Left renal cortex interstitium (tissue), 4 donors: ENCODE results near the gene SEC24D. TPM values are rescaled to one million over a fixed set of nuclear protein-coding genes. Genes with fewer than 3 reads are reported as not detected.
"Not testable (repeated sequence)": the region's sequence is repeated elsewhere in the genome, so short reads cannot be mapped to it uniquely, and the experiment has no call there.

ENCODE experiments used
- DNase-seq, 4 donors: peaks; one replicate each; pipeline ENCODE4 v3.0.0-alpha.2; 2013; ENCODE audit warnings: low read depth in 4 of 4, low spot score in 2 of 4, missing footprints in 1 of 4
- polyA plus RNA-seq, 4 donors: library from polyadenylated mRNA; unstranded; fragments of 120-200 nt; gene quantifications; one replicate each; pipeline ENCODE4 v1.2.1, GENCODE V29; 2013; ENCODE audit not compliant: insufficient read length in 4 of 4

Gene SEC24D
- polyA plus RNA-seq, 4 donors, result 33.5 to 45.0 (median 38.4) TPM

GRCh38 chr4:118813561-118813960 is 22.4 kb downstream of the SEC24D start:
- DNase-seq, result no peak

DNA sequence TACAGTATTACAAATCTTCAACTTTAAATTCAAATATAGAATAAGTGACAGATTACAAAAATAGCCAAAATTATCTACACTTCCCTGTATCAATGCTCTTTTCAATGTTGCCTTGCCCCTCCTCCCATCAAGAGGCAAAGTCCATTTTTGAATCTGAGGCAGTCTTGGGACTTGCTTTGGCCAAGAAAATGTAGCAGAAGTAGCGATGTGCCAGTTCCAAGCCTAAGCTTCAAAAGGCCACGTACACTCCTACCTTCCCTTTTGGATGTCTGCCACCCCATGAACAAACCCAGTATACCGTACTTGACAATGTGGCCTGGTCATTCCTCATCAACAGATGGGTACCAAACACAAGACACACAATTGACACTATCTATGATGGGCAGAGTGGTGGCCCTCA is 24.1 kb downstream of the SEC24D start:
- DNase-seq, result no peak

GRCh38 chr4:118810991-118811764 is 24.7 kb downstream of the SEC24D start:
- no peak for DNase-seq

DNA sequence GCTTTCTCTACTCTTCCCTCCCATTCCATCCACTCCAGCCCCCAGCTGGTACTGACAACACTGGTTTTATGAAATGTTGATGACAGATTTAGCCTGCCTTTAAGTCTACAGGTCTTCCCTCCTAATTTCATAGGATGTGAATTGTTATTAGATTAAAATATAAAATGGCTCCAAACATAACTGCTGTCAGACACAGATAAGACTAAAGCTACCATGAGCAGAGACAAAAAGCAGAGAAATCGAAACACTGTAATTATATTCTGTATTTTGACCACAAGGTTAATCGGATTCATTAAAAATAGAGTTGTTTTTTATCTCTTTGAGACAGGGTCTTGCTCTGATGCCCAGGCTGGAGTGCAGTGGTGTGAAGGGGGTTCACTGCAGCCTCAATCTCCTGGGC is 28.3 kb downstream of the SEC24D start:
- DNase-seq, result no peak

DNA sequence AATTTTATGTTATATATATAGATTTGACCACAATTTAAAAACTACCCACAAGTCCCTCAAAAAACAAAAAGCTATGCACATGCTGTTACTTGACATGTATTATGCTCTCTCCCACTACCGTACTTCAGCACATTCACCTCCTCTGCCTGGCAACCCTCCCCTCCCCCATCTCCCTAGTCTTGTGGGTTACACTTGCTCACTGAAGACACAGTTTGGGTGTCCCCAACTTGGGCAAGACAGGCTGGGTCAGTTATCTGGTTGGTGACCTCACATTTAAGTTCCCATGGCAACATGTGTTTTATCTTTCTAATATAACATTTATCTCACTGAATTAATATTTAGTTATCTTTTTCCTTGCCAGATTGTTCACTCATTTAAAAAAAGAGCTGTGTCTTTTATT is 32.7 kb downstream of the SEC24D start:
- no peak for DNase-seq

- DNase-seq, result no peak
Measured at GRCh38 chr4:118801895-118802575, 33.9 kb downstream of the SEC24D start.

- DNase-seq, result no peak
Measured at GRCh38 chr4:118799231-118799942, 36.5 kb downstream of the SEC24D start.

DNA sequence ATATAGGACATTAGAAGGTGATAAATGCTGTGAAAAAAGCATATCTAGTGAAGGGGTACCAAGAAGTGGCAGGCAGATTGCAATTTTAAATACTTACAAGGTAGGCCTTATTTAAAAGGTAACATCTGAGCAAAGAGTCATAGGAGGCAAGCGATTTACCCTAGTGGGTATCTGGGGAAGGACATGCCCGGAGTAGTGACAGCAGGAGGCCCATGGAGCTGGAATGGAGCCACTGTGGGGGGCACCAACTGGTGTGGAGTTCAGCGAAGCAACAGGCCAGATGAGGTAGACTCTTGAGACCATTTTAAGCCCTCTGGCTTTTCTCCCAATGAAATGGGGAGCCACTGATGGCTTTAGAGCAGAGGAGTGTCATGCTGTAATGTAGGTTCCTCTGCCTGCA is 37.3 kb downstream of the SEC24D start:
- DNase-seq, result no peak

GRCh38 chr4:118797558-118798142 is 38.3 kb downstream of the SEC24D start:
- DNase-seq, result no peak

DNA sequence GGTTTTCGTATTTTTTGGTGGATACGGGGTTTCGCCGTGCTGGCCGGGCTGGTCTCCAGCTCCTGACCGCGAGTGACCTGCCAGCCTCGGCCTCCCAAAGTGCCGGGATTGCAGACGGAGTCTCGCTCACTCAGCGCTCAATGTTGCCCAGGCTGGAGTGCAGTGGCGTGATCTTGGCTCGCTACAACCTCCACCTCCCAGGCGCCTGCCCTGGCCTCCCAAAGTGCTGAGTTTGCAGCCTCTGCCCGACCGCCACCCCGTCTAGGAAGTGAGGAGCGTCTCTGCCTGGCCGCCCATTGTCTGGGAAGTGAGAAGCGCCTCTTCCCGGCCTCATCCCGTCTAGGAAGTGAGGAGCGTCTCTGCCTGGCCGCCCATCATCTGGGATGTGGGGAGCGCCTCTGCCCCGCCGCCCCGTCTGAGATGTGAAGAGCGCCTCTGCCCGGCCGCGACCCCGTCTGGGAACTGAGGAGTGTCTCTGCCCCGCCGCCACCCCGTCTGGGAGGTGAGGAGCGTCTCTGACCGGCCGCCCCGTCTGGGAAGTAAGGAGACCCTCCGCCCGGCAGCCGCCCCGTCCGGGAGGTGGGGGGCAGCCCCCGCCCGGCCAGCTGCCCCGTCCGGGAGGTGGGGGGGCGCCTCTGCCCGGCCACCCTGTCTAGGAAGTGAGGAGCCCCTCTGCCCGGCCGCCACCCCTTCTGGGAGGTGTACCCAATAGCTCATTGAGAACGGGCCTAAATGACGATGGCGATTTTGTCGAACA is 44.1 kb downstream of the SEC24D start:
- not testable (repeated sequence) for DNase-seq

GRCh38 chr4:118790544-118790943 is 45.4 kb downstream of the SEC24D start:
- no peak for DNase-seq

DNA sequence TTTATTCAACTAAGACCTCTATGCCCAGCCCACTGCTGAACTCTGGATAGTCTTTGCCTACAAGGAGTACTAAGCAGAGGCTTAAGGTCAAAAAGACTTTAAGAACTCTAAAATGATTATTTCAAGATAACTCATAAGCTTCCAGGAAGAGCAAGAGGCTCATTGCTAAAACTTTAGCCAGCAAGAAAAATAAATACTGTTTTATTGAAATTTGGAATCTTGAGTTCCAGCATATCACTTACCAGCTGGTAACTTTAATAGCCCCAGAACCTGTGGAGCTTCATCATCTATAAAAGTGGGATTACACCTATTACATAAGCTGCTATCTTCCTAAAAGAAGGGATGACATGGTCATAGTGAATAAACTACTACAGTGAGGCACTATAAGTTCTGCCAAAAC is 47.0 kb downstream of the SEC24D start:
- DNase-seq, result no peak

- no peak for DNase-seq
Measured at GRCh38 chr4:118787844-118788380, 48.0 kb downstream of the SEC24D start.

GRCh38 chr4:118784776-118785175 is 51.1 kb downstream of the SEC24D start:
- DNase-seq, result no peak

DNA sequence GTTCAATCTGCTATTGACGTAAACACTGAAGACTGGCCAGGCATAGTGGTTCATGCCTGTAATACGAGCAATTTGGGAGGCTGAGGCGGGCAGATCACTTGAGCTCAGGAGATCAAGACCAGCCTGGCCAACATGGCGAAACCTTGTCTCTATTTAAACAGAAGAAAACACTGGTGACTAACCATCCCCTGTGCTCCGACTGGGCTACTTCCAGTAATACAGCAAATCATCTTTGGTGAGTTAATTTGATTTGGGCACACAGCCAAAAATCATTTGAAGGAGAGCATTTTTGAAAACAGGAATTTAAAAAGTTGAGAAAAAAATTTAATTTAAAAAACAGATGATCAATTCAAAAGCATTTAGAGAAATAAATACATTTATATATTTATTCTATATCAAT is 52.0 kb downstream of the SEC24D start:
- no peak for DNase-seq

DNA sequence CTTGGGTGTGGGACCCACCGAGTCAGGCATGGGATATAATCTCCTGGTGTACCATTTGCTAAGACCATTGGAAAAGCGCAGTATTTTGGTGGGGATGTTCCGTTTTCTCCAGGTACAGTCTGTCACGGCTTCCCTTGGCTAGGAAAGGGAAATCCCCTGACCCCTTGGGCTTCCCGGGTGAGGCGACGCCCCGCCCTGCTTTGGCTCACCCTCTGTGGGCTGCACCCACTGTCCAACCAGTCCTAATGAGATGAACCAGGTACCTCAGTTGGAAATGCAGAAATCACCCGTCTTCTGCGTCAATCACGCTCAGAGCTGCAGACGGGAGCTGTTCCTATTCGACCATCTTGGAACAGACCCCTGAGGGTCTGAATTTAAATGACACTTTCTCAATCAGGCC is 53.0 kb downstream of the SEC24D start:
- DNase-seq, result not testable (repeated sequence)

GRCh38 chr4:118777649-118778048 is 58.3 kb downstream of the SEC24D start:
- DNase-seq, result not testable (repeated sequence)

GRCh38 chr4:118776955-118777640 is 58.8 kb downstream of the SEC24D start:
- DNase-seq, result not testable (repeated sequence)

- DNase-seq, result no peak
Measured at GRCh38 chr4:118776157-118776954, 59.6 kb downstream of the SEC24D start.
